ENCODE results near the gene OR2V1.

- no peak for TF ChIP-seq CTCF (IDR thresholded peaks at IDR 0.05)
- TF ChIP-seq POLR2A (IDR thresholded peaks at IDR 0.05): no peak
- no peak for TF ChIP-seq POLR2AphosphoS5 (IDR thresholded peaks at IDR 0.05)
These were observed 29.3 kb upstream of the OR2V1 start for GRCh38 chr5:181160152-181160754.

Data from prostate gland (tissue), 2 donors.